CD8-positive, alpha-beta memory T cell (primary cell): ENCODE measurements around the gene ZNF865. TPM values are rescaled to one million over a fixed set of nuclear protein-coding genes. Genes with fewer than 3 reads are reported as not detected.

ENCODE experiments used
- CTCF ChIA-PET: fragments of 350-600 bp; sonication (Branson Sonifier 250); formaldehyde crosslinking; loops from one replicate; lab custom pipeline; 2021; ENCODE audit warnings: antibody characterized with exemption; lab: Charles Lee
- POLR2A ChIA-PET: fragments of 350-600 bp; sonication (Branson Sonifier 250); formaldehyde crosslinking; loops from one replicate; lab custom pipeline; 2021; ENCODE audit warnings: antibody characterized with exemption; lab: Charles Lee
- DNase-seq, 5 donors: peaks; one replicate each; pipeline versions ENCODE4 v3.0.0 to v3.0.0-alpha.2; 2020 to 2022; ENCODE audit warnings: mixed read lengths in 1 of 5
- H3K27ac ChIP-seq: one replicate; pipeline ENCODE4 v1.7.0; 2013; ENCODE audit warnings: low read depth, mild to moderate bottlenecking, low read length, moderate library complexity
- H3K27me3 ChIP-seq: 2 replicates; pipeline ENCODE4 v1.7.0; 2013; ENCODE audit warnings: low read length, mild to moderate bottlenecking; ENCODE audit not compliant: insufficient read depth, poor library complexity, severe bottlenecking
- H3K36me3 ChIP-seq: 2 replicates; pipeline ENCODE4 v1.7.0; 2013; ENCODE audit warnings: mild to moderate bottlenecking, low read length, moderate library complexity; ENCODE audit not compliant: insufficient read depth
- H3K4me1 ChIP-seq: 2 replicates; pipeline ENCODE4 v1.7.0; 2013; ENCODE audit warnings: mild to moderate bottlenecking, low read length, moderate library complexity; ENCODE audit not compliant: insufficient read depth
- H3K4me3 ChIP-seq: 2 replicates; pipeline ENCODE4 v1.7.0; 2013; ENCODE audit warnings: mild to moderate bottlenecking, low read length
- H3K9me3 ChIP-seq: 2 replicates; pipeline ENCODE4 v1.7.0; 2013; ENCODE audit warnings: mild to moderate bottlenecking, low read length
- H3K27ac Mint-ChIP-seq, 8 donors: one replicate each; pipeline ENCODE4 v1.8.0; 2020 to 2021; ENCODE audit warnings: mixed read lengths in 8 of 8, mild to moderate bottlenecking in 6 of 8, inconsistent platforms in 3 of 8, moderate library complexity in 3 of 8
- H3K27me3 Mint-ChIP-seq, 2 donors: one replicate each; pipeline ENCODE4 v1.8.0; 2020 to 2021; ENCODE audit warnings: mixed read lengths in 2 of 2, mild to moderate bottlenecking in 1 of 2, moderate library complexity in 1 of 2
- H3K36me3 Mint-ChIP-seq, 3 donors: one replicate each; pipeline ENCODE4 v1.8.0; 2020 to 2021; ENCODE audit warnings: mixed read lengths in 3 of 3, inconsistent platforms in 1 of 3, mild to moderate bottlenecking in 1 of 3
- H3K4me1 Mint-ChIP-seq, 3 donors: one replicate each; pipeline ENCODE4 v1.8.0; 2020 to 2021; ENCODE audit warnings: mixed read lengths in 3 of 3, inconsistent platforms in 1 of 3, mild to moderate bottlenecking in 1 of 3
- H3K4me3 Mint-ChIP-seq, 7 donors: one replicate each; pipeline ENCODE4 v1.8.0; 2020 to 2021; ENCODE audit warnings: mixed read lengths in 7 of 7, mild to moderate bottlenecking in 6 of 7, moderate library complexity in 4 of 7, inconsistent platforms in 2 of 7
- H3K9me3 Mint-ChIP-seq, 5 donors: one replicate each; pipeline ENCODE4 v1.8.0; 2020 to 2022; ENCODE audit warnings: mixed read lengths in 5 of 5, mild to moderate bottlenecking in 3 of 5, moderate library complexity in 2 of 5, inconsistent platforms in 1 of 5
- polyA plus RNA-seq: library from polyadenylated mRNA; unstranded; fragments of 300-500 nt; fragmentation: Illumina TruSeq; gene quantifications from one replicate; pipeline ENCODE4 v1.2.3, GENCODE V29; 2021
- total RNA-seq, 2 experiments: library from RNA; stranded (reverse); gene quantifications; one replicate each; pipeline ENCODE4 v1.2.3, GENCODE V29; 2021

The ZNF865 gene
- total and polyA plus RNA-seq, 3 experiments from 2014 or later, result 0.21 to 15.3 (median 12.7) TPM

- Histone ChIP-seq H3K27ac (no peak overlapping the region), H3K36me3 (no peaks in the 10 kb centered on the region), H3K4me3 (no peak overlapping the region), H3K4me1 (peaks cover 16% of the 10 kb centered on the region), H3K27me3 (no peaks in the 10 kb centered on the region), H3K9me3 (no peaks in the 10 kb centered on the region)
- H3K27ac Mint-ChIP-seq, result no peak overlapping the region
- POLR2A ChIA-PET, result interaction anchor here (0.6 kb wide), 1 partner anchor 9 kb away, joined by 3 read pairs; no protein-coding TSS in a partner anchor
- CTCF ChIA-PET, result no interaction called here
- DNase-seq, result peak in 1 of 5 donors; percentile 26
- H3K36me3 Mint-ChIP-seq, result peaks cover 10 to 15% (median 11%) of the 10 kb centered on the region in 3 donors
- H3K4me3 Mint-ChIP-seq, result no peak overlapping the region
- peaks cover 0 to 4% (median 0%) of the 10 kb centered on the region in 5 donors for H3K9me3 Mint-ChIP-seq
- no peaks in the 10 kb centered on the region for H3K27me3 Mint-ChIP-seq
- H3K4me1 Mint-ChIP-seq, result peaks cover 19 to 24% (median 24%) of the 10 kb centered on the region in 3 donors
These were observed 27.3 kb upstream of the ZNF865 start for GRCh38 chr19:55578031-55578760.

- peaks cover 0 to 4% (median 0%) of the 10 kb centered on the region in 5 donors for H3K9me3 Mint-ChIP-seq
- H3K36me3 ChIP-seq, result no peaks in the 10 kb centered on the region
- peak overlapping the region; percentile 56 to 91 (median 82) for H3K4me3 Mint-ChIP-seq
- H3K36me3 Mint-ChIP-seq, result peaks cover 10 to 15% (median 11%) of the 10 kb centered on the region in 3 donors
- H3K27me3 Mint-ChIP-seq, result no peaks in the 10 kb centered on the region
- H3K27ac ChIP-seq, result no peak overlapping the region
- H3K4me1 ChIP-seq, result peaks cover 16% of the 10 kb centered on the region
- H3K4me1 Mint-ChIP-seq, result peaks cover 19 to 24% (median 24%) of the 10 kb centered on the region in 3 donors
- peak in 1 of 5 donors; percentile 48 for DNase-seq
- H3K27me3 ChIP-seq, result no peaks in the 10 kb centered on the region
- ChIA-PET POLR2A (no interaction called here), CTCF (no interaction called here)
- H3K27ac Mint-ChIP-seq, result peak overlapping the region; percentile 49 to 99 (median 88)
- no peaks in the 10 kb centered on the region for H3K9me3 ChIP-seq
- no peak overlapping the region for H3K4me3 ChIP-seq
These were observed 26.4 kb upstream of the ZNF865 start for GRCh38 chr19:55578761-55579747.

DNA sequence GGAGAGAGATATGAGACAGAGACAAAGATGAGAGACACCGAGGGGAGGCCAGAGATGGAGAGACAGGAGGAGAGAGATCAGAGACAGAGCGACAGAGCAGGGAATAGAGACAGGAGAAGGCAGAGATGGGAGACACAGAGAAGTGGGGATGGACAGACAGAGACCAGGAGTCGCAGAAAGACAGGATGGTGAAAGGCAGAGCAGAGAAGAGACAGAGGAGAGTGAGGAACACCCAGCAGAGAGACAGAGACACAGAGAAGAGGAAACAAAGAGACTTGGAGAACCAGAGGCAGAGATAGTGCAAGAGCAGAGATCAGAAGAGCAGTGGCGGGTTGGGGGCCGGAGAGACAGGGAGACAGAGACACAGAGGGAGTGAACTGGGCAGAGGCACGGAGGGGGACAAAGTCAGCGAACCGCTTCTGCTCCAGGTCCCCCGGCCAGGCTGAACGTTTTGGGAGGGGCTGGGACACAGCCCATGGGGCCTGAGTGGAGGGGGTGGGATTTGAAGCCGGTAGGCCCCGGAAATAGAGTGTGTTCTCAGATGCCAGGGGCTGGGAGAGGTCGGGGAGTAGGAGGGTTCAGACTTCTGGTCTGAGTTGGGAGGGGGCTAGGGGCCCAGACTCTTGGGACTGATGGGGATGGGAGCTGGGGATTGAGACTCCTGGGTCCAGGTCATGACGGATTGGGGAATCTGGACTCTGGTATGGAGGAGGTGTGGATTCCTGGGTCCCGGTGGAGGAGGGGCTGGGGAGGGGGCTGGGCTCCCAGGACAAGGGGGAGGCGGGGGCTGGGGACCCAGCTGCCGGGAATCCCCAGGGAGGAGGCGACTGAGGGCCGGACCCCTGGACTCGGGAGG, 25.5 kb upstream of the ZNF865 start:
- Histone ChIP-seq H3K4me3 (peak overlapping the region; percentile 56), H3K9me3 (no peaks in the 10 kb centered on the region), H3K36me3 (no peaks in the 10 kb centered on the region), H3K4me1 (peaks cover 16% of the 10 kb centered on the region), H3K27me3 (no peaks in the 10 kb centered on the region), H3K27ac (peak overlapping the region; percentile 12)
- H3K36me3 Mint-ChIP-seq, result peaks cover 10 to 15% (median 11%) of the 10 kb centered on the region in 3 donors
- DNase-seq, result peak in 1 of 5 donors; percentile 48
- peak overlapping the region; percentile 78 to 91 (median 86) for H3K4me3 Mint-ChIP-seq
- H3K4me1 Mint-ChIP-seq, result peaks cover 19 to 24% (median 24%) of the 10 kb centered on the region in 3 donors
- ChIA-PET POLR2A (interaction anchor here (0.6 kb wide), 1 partner anchor 26 kb away, joined by 3 read pairs; no protein-coding TSS in a partner anchor), CTCF (interaction anchor here (1.4 to 1.6 kb wide), 2 partner anchors 51 to 53 kb away, joined by 3 to 7 read pairs; no protein-coding TSS in a partner anchor)
- H3K9me3 Mint-ChIP-seq, result peaks cover 0 to 4% (median 0%) of the 10 kb centered on the region in 5 donors
- H3K27ac Mint-ChIP-seq, result peak overlapping the region; percentile 49 to 99 (median 88)
- H3K27me3 Mint-ChIP-seq, result peaks cover 0 to under 1% of the 10 kb centered on the region in 2 donors

GRCh38 chr19:55580628-55581144, 24.8 kb upstream of the ZNF865 start, which contains the start of gene ZNF579:
Gene ZNF579, minus strand, starts transcription at chr19:55580848. Its CDS starts 1,209 bp downstream, at chr19:55579639.
- peak; percentile 53 to 79 (median 62) for DNase-seq
- Mint-ChIP-seq H3K27ac (peak within 1 kb of the TSS; percentile 75 to 99 (median 92)), H3K4me3 (peak within 1 kb of the TSS; percentile 80 to 91 (median 86)), H3K4me1 (peaks cover 24 to 30% (median 30%) of the 10 kb centered on the region in 3 donors), H3K36me3 (peaks cover 10 to 15% (median 11%) of the 10 kb centered on the region in 3 donors), H3K9me3 (peaks cover 0 to 4% (median 0%) of the 10 kb centered on the region in 5 donors), H3K27me3 (peaks cover 4% of the 10 kb centered on the region in 2 donors)
- Histone ChIP-seq H3K9me3 (no peaks in the 10 kb centered on the region), H3K4me3 (peak within 1 kb of the TSS; percentile 56), H3K27me3 (no peaks in the 10 kb centered on the region), H3K4me1 (peaks cover 16% of the 10 kb centered on the region), H3K27ac (peak within 1 kb of the TSS; percentile 12), H3K36me3 (no peaks in the 10 kb centered on the region)
- ChIA-PET CTCF (interaction anchor here (1.4 to 1.6 kb wide), 2 partner anchors 50 to 52 kb away, joined by 3 to 7 read pairs; no protein-coding TSS in a partner anchor), POLR2A (interaction anchor here (0.6 to 1.0 kb wide), 3 partner anchors 19 to 241 kb away, joined by 3 to 4 read pairs (median 3); partner anchors contain the start of genes FIZ1, KMT5C and ZNF524)

GRCh38 chr19:55581145-55581822, 24.2 kb upstream of the ZNF865 start:
- Histone ChIP-seq H3K27me3 (no peaks in the 10 kb centered on the region), H3K27ac (peak overlapping the region; percentile 12), H3K36me3 (no peaks in the 10 kb centered on the region), H3K9me3 (no peaks in the 10 kb centered on the region), H3K4me1 (peaks cover 21% of the 10 kb centered on the region), H3K4me3 (peak overlapping the region; percentile 56)
- peaks cover 4% of the 10 kb centered on the region in 2 donors for H3K27me3 Mint-ChIP-seq
- H3K36me3 Mint-ChIP-seq, result peaks cover 10 to 15% (median 11%) of the 10 kb centered on the region in 3 donors
- CTCF ChIA-PET, result interaction anchor here (0.7 to 1.6 kb wide), 5 partner anchors 18 to 440 kb away, joined by 3 to 7 read pairs (median 3); partner anchors contain the start of genes FIZ1 and ZNF524
- POLR2A ChIA-PET, result interaction anchor here (0.8 to 1.0 kb wide), 2 partner anchors 18 to 242 kb away, joined by 3 to 4 read pairs; partner anchors contain the start of genes FIZ1, KMT5C and ZNF524
- no peak for DNase-seq
- peaks cover 29 to 36% (median 35%) of the 10 kb centered on the region in 3 donors for H3K4me1 Mint-ChIP-seq
- H3K4me3 Mint-ChIP-seq, result peak overlapping the region; percentile 72 to 89 (median 82)
- peaks cover 0 to 4% (median 0%) of the 10 kb centered on the region in 5 donors for H3K9me3 Mint-ChIP-seq
- peak overlapping the region; percentile 39 to 94 (median 82) for H3K27ac Mint-ChIP-seq

DNA sequence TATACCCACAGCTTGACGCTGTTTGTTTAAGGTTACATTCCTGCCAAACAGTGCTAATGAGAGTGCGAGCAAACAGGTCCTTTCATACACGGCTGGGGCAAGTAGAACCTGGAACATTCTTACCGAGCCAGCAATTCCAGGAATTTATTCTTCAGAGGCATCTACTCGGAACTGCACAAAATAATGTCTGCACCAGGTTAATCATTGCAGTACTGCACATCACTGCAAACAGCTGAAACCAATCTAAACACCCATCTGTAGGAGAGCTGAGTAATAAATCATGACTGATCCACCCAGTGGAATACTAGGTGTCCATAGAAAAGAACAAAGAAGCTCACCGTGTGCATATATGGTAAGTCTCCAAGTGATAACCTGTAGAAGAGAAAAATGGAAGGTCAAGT, 23.6 kb upstream of the ZNF865 start:
- Histone ChIP-seq H3K4me3 (no peak overlapping the region), H3K27me3 (no peaks in the 10 kb centered on the region), H3K36me3 (no peaks in the 10 kb centered on the region), H3K27ac (no peak overlapping the region), H3K9me3 (no peaks in the 10 kb centered on the region), H3K4me1 (peaks cover 24% of the 10 kb centered on the region)
- ChIA-PET CTCF (interaction anchor here (0.7 to 1.0 kb wide), 3 partner anchors 18 to 441 kb away, joined by 3 to 4 read pairs (median 3); partner anchors contain the start of genes FIZ1 and ZNF524), POLR2A (interaction anchor here (0.8 to 1.1 kb wide), 2 partner anchors 44 to 243 kb away, joined by 3 read pairs; partner anchors contain the start of gene KMT5C)
- Mint-ChIP-seq H3K4me3 (peak overlapping the region; percentile 5 to 89 (median 81)), H3K36me3 (peaks cover 8 to 13% (median 9%) of the 10 kb centered on the region in 3 donors), H3K27ac (peak overlapping the region in 6 of 8 donors; percentile 5 to 75 (median 46)), H3K9me3 (peaks cover 0 to 3% (median 0%) of the 10 kb centered on the region in 5 donors), H3K27me3 (peaks cover 4% of the 10 kb centered on the region in 2 donors), H3K4me1 (peaks cover 31 to 42% (median 37%) of the 10 kb centered on the region in 3 donors)
- no peak for DNase-seq
